WTC11 (cell line): ENCODE measurements around the gene SNX8.

Experiments used
- ELF4 ChIP-seq: sonication (generic); formaldehyde crosslinking; IDR thresholded peaks from 2 replicates; pipeline ENCODE4 v1.8.1; 2022; ENCODE audit warnings: low read depth, mild to moderate bottlenecking, moderate library complexity, missing genetic modification reagents
- JUN ChIP-seq: sonication (generic); formaldehyde crosslinking; IDR thresholded peaks from 2 replicates; pipeline ENCODE4 v1.8.0; 2023; ENCODE audit warnings: mild to moderate bottlenecking, missing genetic modification reagents
- RELA ChIP-seq: sonication (generic); formaldehyde crosslinking; IDR thresholded peaks from 2 replicates; pipeline ENCODE4 v1.8.1; 2022; ENCODE audit warnings: missing genetic modification reagents, mild to moderate bottlenecking, borderline replicate concordance
- TF ChIP-seq, protein P1 (sequence below): sonication (generic); formaldehyde crosslinking; IDR thresholded peaks from 2 replicates; pipeline ENCODE4 v1.8.1; 2023; ENCODE audit warnings: mild to moderate bottlenecking, missing genetic modification reagents
- TF ChIP-seq, protein P2 (sequence below): sonication (generic); formaldehyde crosslinking; IDR thresholded peaks from 2 replicates; pipeline ENCODE4 v1.8.1; 2022; ENCODE audit warnings: low read depth, mild to moderate bottlenecking, moderate library complexity, missing genetic modification reagents, borderline replicate concordance
- TF ChIP-seq, protein P3 (sequence below): sonication (generic); formaldehyde crosslinking; IDR thresholded peaks from 2 replicates; pipeline ENCODE4 v1.8.0; 2022; ENCODE audit warnings: mild to moderate bottlenecking, missing genetic modification reagents
- TF ChIP-seq, protein P4 (sequence below): sonication (generic); formaldehyde crosslinking; IDR thresholded peaks from 2 replicates; pipeline ENCODE4 v1.8.1; 2023; ENCODE audit warnings: mild to moderate bottlenecking, missing genetic modification reagents, moderate library complexity

DNA sequence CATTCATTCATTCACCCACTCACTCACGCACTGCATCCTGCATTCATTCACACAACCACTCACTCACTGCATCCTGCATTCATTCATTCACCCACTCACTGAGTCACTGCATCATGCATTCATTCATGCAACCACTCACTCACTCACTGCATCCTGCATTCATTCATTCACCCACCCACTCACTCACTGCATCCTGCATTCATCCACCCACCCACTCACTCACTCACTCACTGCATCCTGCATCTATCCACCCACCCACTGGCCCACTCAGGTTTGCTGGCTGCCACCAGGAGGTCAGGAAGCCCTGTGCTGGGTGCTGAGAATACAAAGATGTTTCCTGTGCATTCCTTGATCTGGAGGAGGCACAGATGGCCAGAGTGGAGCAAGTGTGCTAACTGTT, 2.3 kb upstream of the SNX8 start:
- no peak for TF ChIP-seq JUN (CRISPR knock-in tag)
- TF ChIP-seq, protein P1, sequence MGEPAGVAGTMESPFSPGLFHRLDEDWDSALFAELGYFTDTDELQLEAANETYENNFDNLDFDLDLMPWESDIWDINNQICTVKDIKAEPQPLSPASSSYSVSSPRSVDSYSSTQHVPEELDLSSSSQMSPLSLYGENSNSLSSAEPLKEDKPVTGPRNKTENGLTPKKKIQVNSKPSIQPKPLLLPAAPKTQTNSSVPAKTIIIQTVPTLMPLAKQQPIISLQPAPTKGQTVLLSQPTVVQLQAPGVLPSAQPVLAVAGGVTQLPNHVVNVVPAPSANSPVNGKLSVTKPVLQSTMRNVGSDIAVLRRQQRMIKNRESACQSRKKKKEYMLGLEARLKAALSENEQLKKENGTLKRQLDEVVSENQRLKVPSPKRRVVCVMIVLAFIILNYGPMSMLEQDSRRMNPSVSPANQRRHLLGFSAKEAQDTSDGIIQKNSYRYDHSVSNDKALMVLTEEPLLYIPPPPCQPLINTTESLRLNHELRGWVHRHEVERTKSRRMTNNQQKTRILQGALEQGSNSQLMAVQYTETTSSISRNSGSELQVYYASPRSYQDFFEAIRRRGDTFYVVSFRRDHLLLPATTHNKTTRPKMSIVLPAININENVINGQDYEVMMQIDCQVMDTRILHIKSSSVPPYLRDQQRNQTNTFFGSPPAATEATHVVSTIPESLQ, result no peak
- TF ChIP-seq, protein P2, sequence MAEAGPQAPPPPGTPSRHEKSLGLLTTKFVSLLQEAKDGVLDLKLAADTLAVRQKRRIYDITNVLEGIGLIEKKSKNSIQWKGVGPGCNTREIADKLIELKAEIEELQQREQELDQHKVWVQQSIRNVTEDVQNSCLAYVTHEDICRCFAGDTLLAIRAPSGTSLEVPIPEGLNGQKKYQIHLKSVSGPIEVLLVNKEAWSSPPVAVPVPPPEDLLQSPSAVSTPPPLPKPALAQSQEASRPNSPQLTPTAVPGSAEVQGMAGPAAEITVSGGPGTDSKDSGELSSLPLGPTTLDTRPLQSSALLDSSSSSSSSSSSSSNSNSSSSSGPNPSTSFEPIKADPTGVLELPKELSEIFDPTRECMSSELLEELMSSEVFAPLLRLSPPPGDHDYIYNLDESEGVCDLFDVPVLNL (CRISPR knock-in tag), result no peak
- no peak for TF ChIP-seq ELF4
- no peak for TF ChIP-seq RELA
- TF ChIP-seq, protein P3, sequence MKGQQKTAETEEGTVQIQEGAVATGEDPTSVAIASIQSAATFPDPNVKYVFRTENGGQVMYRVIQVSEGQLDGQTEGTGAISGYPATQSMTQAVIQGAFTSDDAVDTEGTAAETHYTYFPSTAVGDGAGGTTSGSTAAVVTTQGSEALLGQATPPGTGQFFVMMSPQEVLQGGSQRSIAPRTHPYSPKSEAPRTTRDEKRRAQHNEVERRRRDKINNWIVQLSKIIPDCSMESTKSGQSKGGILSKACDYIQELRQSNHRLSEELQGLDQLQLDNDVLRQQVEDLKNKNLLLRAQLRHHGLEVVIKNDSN (CRISPR knock-in tag), result no peak
- TF ChIP-seq, protein P4, sequence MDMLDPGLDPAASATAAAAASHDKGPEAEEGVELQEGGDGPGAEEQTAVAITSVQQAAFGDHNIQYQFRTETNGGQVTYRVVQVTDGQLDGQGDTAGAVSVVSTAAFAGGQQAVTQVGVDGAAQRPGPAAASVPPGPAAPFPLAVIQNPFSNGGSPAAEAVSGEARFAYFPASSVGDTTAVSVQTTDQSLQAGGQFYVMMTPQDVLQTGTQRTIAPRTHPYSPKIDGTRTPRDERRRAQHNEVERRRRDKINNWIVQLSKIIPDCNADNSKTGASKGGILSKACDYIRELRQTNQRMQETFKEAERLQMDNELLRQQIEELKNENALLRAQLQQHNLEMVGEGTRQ (CRISPR knock-in tag), result no peak
